HT1080 (cell line): Measurements from ENCODE around the gene DCP1A. TPM values are rescaled to one million over a fixed set of nuclear protein-coding genes. Genes with fewer than 3 reads are reported as not detected.

Experiments used
- DNase-seq: peaks from one replicate; pipeline ENCODE4 v3.0.0-alpha.2; 2015; ENCODE audit warnings: low read depth
- small RNA-seq: library from RNA; depleted of rRNA; stranded (forward); fragments of <200 nt; gene quantifications from one replicate; pipeline ENCODE3, GENCODE V24; 2014
- total RNA-seq: library from RNA; depleted of rRNA; stranded (reverse); fragments of >200 nt; shearing (Covaris generic); gene quantifications from 2 replicates; pipeline ENCODE4 v1.2.3, GENCODE V29; 2014; rRNA removed

The DCP1A gene
- total RNA-seq, 1 experiment from 2014 or later: 20.5 TPM

DNA sequence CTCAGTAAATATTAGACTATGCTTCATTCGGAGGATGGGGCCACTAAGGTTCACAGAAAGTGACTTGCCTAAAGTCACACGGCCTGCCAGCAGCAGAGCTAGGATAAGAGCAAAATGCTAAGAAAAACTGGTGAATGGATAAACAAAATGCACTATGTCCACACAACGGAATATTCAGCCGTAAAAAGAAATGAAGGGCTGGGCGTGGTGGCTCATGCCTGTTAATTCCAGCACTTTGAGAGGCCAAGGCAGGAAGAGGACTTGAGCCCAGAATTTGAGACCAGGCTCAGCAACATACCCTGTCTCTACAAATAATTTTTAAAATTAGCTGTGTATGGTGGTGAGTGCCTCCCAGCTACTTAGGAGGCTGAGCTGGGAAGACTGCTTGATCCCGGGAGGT lies 99.2 kb downstream of the DCP1A start:
- no peak for DNase-seq

DNA sequence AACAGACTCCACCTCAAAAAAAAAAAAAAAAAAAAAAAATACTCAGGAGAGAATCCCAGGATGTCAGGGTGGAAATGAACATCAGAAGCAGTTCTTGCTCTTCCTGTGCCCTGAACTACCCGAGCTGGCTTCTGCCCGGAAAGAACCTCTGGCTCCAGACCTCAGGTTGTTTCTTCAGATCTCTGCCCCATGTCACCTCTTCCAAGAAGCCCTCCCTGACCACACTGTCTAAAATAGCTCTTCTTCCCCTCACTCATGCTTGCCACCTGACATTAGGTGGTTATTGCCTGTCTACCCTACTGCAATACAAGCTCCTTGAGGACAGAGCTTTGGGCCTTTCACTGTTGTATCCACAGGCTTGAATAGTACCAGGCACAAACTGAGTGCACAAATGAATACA lies 99.7 kb downstream of the DCP1A start:
- no peak for DNase-seq

DNA sequence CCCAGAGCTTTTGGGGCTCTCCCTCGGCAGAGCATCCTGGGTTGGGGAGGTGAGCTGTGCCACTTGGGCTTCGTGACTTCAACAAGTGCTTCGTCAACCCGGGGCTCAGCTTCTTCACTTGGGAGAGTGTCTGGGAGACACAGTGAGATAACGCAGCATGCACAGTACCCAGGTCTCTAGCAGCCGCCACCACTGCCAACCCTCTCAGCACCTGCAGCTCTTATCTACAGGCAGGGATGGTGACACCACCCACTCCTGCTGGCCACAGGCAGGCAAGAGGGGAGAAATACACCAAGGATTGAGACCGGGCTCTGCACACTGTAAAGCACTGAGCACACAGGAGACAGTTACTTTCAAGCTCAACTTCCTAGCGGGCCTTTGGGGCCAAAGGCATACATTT lies 103.1 kb downstream of the DCP1A start:
- no peak for DNase-seq

DNA sequence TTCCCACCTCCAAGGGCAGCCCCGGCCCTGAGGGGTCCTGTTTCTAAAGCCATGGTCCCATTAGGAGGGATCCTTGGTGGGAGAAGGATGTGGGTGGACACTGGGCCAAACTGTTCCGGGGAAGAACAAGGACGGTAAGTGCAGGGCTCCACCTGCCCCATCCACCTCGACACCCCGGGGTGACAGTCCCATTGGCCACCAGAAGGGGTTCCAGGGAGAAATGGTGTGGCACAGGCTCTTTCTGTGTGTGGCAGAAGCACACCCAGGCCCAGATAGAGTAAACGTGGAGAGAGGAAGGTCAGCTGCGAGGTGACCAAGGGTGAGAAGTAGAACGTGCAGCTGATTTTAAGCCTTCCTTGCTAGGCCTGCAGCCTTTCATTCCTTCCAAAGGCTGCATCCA lies 103.6 kb downstream of the DCP1A start:
- DNase-seq: no peak

DNA sequence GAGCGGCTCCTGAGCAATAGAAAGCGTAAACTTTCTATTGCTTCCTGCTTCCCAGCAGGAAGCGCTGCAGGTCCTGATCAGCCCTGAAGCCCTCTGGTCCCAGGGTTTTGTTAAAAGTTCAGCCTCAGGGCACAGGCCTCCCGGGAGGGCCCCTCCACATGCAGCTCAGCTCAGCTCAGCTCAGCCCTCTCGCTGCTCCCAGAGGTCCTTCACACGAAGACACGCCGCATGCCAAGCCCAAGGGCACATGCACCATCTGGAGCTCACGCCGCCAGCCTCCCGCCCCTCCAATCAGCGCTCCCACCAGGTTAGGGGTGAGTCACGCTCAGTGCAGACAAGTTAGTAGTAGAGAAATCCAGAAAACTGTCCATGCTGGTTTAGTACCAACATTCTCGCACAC lies 104.2 kb downstream of the DCP1A start:
- no peak for DNase-seq

DNA sequence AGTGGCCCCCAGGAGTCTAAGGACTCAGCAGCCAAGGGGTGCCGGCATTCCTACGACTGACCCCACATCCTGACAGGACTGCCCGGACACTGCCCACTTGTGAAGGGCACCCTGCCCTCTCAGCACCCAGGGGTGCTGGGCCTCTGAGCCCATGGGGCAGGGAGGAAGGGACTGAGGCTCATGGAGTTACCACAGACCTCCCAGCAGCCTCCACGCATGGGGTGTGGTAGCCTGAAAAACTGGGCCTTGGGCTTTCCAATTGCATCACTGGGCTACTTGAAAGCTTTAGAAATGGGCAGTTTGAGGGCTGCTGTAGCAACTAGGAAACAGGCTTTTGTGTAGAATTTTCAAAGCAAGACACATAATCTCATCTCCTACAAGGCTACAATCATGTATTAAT lies 104.7 kb downstream of the DCP1A start:
- DNase-seq: no peak

DNA sequence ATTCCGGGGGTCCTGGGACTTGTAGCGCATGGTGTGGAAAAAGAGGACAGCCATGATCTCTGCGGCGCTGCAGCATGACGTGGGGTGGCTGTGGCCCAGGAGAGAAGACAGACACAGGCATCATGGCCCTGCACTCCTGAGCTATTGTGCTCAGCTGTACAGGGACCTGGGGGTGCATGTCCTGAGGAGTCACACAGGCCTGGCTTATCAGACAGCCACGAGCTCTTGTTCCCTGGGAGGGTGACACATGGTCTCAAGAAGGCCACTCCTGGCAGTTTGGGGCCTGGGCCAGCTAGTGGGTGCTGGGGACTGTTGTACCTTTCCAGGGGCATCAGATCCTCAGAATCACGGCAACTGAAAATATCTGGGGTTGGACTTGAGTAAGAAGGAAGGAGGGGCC lies 105.2 kb downstream of the DCP1A start:
- DNase-seq: no peak

DNA sequence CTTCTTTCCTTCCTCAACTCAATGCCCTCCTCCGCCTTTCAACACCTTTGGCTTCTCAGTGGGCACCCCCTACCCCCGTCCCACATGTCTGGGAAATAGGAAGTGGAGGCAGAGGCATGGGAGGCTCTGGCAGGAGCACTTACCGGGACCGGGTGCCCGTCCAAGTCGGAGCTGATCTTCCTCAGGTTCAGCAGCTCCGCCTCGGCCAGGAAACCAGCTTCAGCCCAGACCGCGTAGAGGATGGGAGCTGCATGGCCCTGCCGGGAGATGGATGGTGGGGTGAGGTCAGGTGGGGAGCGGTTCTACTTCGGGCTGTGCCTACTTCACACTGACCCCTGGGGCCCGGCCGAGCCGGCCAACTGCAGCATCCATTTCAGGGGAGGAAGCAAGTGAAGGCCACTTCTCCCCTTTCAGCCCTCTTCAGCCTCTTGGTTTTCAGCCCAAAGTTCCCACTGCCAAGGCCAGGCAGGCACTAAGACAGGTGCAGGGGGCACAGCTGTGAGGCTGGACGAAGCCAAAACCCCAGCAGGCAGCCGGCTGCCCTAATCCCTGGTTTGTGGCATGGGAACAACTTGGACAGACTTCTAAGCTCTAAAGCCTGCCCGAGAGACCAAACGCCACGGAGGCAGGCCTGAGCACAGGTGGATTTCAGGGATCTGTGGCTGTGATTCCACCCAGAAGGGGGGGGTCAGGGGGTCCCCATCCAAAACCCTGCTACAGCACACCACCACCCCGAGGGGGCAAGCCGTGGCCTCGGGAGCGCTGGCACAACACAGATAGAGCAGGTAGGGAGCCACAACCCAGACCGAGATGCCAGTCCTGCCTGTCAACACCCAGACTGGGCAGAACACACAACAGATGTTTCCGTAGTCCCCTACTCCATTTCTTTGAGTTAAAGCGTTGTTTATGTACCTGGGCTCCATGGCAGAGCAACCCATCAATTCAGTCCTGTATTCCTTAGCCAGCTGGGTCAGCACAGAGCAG lies 106.1 kb downstream of the DCP1A start:
- no peak for DNase-seq

DNA sequence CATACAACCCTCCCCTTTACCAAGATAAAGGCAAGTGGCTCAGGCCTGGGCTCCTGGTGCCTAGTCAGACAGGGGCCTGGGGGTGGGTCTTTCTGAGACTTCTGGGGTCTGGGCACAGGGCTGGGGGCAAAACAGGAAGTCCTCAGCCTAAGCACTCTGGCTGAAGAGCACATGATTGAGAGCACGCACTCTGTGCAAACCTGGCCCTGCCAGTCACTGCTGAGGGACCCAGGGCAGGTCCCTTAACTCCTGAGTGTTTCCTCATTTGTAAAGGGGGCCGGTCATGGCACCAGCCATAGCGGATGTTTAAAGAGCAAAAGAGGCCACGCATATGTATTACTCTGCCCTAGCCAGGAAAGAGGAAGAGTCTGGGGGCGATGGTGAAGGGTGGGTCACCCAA lies 107.5 kb downstream of the DCP1A start:
- DNase-seq: no peak

DNA sequence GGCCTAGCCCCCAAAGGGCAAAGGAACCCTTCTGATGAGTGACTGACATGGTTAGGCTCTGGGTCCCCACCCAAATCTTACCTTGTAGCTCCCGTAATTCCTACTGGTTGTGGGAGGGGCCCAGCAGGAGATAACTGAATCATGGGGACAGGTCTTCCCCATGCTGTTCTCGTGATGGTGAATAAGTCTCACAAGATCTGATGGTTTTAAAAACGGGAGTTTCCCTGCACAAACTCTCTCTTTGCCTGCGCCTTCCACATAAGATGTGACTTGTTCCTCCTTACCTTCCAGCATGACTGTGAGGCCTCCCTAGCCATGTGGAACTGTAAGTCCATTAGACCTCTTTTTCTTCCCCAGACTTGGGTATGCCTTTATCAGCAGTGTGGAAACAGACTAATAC lies 108.5 kb downstream of the DCP1A start:
- no peak for DNase-seq

DNA sequence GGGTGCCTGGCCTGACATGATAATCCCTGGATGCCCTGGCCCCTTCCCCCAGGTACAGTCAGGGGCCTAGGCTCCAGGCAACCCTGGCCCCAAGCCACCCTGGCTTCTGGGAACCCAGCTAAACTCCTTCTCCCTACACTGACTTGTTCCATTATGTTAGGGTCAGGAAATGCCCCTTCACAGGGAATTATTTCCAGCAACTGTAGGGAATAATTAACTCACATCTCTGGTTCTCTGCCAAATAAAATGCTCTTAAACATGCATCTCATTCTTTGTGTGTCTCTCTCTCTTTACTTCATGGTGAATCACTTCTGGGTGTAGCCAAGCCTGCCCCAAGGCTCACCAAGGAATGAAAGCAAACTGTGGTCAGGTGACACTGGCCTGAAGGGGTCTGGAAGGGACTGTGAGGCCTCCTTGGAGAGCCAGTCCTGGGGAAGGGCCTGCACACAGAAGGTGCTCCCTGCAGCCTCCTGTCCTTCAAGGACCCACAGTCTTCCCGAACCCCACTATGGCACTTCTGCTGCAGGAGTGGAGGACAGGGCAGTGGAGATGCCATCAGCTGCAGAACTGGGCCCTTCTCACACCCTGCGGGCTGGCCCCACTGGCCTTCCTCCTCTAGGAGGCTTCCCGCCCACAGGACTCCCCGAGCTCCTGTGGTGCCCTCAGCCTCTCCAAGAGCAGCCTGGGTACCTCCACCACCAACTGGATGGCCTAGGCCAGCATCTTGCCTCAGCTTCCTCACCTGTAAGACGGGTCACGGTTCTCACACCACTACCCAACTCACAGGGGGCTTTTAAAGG lies 109.1 kb downstream of the DCP1A start:
- DNase-seq: peak; percentile 97

DNA sequence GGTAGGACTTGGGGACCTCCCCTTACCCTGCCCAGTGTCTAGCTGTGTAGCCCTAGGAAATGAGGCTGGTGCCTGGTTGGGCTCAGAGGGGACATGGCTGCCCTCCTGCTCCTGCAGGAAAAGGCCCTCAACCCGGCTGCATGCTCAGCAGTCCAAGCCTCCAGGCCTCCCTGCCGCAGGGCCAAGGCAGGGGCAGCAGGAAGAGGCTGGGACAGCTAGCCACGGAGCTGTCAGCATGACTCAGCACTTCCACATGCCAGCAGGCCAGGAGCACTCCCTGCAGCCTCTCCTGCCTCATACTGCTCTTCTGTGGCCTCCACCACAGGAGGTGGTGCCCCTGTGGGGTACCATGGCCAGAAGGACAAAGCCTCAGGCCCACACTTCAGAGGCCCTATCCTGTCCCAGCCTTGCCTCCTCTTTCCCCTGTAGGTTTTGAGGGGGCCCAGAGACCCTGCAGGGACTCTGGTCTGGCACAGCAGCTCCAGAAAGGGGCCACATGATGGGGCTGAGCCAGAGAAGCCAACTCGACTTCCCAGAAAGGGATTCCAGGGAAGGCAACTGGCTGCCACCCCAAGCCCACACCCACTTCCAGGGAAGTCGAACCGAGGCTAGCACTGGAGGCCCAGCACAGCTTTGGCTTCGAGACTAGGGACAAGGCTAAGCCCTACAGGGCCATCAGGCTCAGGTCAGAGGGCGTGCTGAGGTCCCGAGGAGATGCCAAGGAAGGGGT lies 111.1 kb downstream of the DCP1A start:
- DNase-seq: peak; percentile 92

DNA sequence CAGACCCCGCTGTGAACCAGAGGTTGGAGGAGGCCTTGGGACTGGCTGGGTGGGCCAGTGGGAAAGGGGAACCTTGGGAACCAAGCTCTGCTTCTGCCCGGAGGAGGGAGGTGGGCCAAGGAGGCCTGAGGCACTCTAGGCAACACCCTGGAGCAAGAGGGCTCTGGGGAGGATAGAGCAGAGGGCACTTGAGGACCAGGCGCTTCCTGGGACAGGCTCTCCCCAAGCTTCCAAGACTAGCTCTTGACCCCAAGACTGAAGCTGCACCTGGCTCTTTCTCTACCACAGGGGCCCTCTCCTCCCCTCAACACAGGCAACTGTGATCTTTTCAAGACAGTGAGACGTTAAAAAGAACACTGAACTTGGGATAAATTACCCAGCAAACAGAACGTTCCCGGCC lies 111.8 kb downstream of the DCP1A start:
- no peak for DNase-seq

DNA sequence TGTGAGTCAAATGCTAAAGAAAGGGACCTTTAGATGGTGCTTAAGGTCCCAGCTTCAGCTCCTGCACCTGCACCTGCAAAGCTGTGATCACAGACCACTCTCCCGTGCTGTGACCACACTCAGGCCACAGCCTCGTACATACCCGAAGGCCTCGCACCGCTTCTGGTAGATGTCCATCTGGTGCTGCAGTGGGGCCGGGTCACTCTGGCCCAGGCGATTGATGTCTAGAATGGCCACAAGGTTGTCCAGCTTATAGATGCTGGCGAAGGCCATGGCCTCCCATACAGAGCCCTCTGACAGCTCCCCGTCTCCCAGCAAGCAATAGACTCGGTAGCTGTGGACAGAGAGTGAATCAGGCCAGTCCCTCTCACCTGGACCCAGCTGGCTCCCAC lies 112.5 kb downstream of the DCP1A start:
- no peak for DNase-seq

DNA sequence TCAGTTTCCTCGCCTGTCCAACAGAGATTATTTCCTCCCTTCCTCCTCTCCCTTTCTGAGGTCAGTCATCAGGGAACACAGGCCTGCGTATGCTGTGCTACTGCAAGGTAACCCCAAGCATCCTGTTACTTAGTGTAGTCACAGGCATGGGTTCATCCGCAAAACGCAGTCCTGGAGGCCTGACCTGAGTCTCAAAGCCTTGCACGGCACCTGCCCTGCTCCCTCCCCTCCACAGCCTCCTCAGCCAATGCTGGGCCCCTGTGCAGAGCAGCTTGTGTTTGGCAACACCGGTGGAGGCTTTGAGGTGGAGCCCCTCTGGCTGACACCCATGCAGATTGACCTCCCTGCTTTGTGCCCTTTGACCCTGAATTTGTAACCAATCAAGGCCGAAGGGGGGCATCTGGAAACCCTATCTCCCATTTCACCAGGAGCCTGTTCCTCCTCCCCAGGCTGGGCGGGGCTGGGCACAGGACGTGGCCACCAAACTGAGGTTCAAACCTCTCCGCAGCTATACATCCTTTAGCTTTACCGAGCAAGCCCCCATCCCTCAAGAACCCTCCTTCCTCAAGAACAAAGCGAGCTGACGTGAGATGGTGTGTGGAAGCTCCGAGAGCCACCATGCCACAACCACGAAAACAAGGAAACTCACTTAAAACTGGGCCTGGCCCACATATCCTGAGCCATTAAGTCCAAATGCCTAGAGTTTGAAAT lies 113.1 kb downstream of the DCP1A start:
- no peak for DNase-seq

Small RNAs within 50 kb of the gene (small RNA-seq; reads per million reads assigned to genes)
- gene RF00019 (not detected), gene RF00212 (not detected), gene RF00568 (not detected)

Other genes starting within 250 kb of the DCP1A start
- gene RFT1, start 217.1 kb downstream of the DCP1A start, total RNA-seq: 19.5 and 35.0 TPM in 2 replicates
- 5.5 and 7.4 TPM in 2 replicates for gene PRKCD, start 186.3 kb downstream of the DCP1A start, total RNA-seq
- gene TKT, start 91.5 kb downstream of the DCP1A start, total RNA-seq: 631 and 1,008 TPM in 2 replicates
- not detected in 2 replicates for gene CACNA1D, start 147.1 kb upstream of the DCP1A start, total RNA-seq